ENCODE data around the gene GALM. TPM values are rescaled to one million over a fixed set of nuclear protein-coding genes. Genes with fewer than 3 reads are reported as not detected.
A peak's percentile ranks its signal among the peaks of the same experiment; 100 is the strongest.

Gene GALM
- total and polyA plus RNA-seq, 2 of the 13 experiments (the other 11 are each of a cell fraction or from before 2014, with no cell fraction given) = 65.5 to 90.0 TPM

GRCh38 chr2:38783586-38783985 is 117.7 kb downstream of the GALM start:
- H3K9ac ChIP-seq (ENCODE audit: insufficient read depth, low read depth, low read length) = no peak overlapping the region
- ATAC-seq (peak; percentile 20), DNase-seq (ENCODE audit: low spot score) (no peak), FAIRE-seq (no peak)
- no peaks in the 10 kb centered on the region; a peak in 1 of 5 replicates for H3K27me3 ChIP-seq (ENCODE audit: control insufficient read depth in 1 of 2, insufficient read depth in 2 of 2, low read length in 2 of 2)
- in situ Hi-C loops (cut with HindIII; ENCODE audit: extremely low pct_ligation_motif_present, low pct_unique_long_range_greater_than_20kb) (no loop called here), intact Hi-C loops (cut with micrococcal nuclease; ENCODE audit: unreplicated experiment) (no loop called here)
- no peaks in the 10 kb centered on the region for H3K9me3 ChIP-seq (ENCODE audit: low read length)
- no peak overlapping the region for H3K4me3 ChIP-seq (replicated peaks in 1 of 3; ENCODE audit: insufficient read depth in 1 of 3, low read depth in 2 of 3, low read length in 3 of 3)
- peaks cover 8 to 12% of the 10 kb centered on the region in 2 experiments; a peak in 4 of 5 replicates for H3K36me3 ChIP-seq (replicated peaks in 1 of 2; ENCODE audit: control insufficient read depth in 1 of 2, insufficient read depth in 2 of 2, low read length in 2 of 2)
- peaks cover 32% of the 10 kb centered on the region for H3K4me1 ChIP-seq (ENCODE audit: insufficient read depth, low read length)
- POLR2A ChIA-PET = no interaction called here
- BruUV-seq (replicated peaks) = no TSS peak
- no peaks in the 10 kb centered on the region for H4K20me1 ChIP-seq (ENCODE audit: insufficient read depth, low read length)
- CTCF ChIA-PET (ENCODE audit: low intra/inter-chr PET ratio, low total read pairs) = no interaction called here
- peak overlapping the region; percentile 38 for H3K27ac ChIP-seq (ENCODE audit: extremely low read length, insufficient read depth, low read length)
- H2AFZ ChIP-seq (ENCODE audit: low read length) = no peak overlapping the region
- no peak overlapping the region for H3K4me2 ChIP-seq (ENCODE audit: low read depth, low read length)
- peaks cover 5% of the 10 kb centered on the region for H3K79me2 ChIP-seq (ENCODE audit: insufficient read depth, low read length)
- TF ChIP-seq, protein P1, sequence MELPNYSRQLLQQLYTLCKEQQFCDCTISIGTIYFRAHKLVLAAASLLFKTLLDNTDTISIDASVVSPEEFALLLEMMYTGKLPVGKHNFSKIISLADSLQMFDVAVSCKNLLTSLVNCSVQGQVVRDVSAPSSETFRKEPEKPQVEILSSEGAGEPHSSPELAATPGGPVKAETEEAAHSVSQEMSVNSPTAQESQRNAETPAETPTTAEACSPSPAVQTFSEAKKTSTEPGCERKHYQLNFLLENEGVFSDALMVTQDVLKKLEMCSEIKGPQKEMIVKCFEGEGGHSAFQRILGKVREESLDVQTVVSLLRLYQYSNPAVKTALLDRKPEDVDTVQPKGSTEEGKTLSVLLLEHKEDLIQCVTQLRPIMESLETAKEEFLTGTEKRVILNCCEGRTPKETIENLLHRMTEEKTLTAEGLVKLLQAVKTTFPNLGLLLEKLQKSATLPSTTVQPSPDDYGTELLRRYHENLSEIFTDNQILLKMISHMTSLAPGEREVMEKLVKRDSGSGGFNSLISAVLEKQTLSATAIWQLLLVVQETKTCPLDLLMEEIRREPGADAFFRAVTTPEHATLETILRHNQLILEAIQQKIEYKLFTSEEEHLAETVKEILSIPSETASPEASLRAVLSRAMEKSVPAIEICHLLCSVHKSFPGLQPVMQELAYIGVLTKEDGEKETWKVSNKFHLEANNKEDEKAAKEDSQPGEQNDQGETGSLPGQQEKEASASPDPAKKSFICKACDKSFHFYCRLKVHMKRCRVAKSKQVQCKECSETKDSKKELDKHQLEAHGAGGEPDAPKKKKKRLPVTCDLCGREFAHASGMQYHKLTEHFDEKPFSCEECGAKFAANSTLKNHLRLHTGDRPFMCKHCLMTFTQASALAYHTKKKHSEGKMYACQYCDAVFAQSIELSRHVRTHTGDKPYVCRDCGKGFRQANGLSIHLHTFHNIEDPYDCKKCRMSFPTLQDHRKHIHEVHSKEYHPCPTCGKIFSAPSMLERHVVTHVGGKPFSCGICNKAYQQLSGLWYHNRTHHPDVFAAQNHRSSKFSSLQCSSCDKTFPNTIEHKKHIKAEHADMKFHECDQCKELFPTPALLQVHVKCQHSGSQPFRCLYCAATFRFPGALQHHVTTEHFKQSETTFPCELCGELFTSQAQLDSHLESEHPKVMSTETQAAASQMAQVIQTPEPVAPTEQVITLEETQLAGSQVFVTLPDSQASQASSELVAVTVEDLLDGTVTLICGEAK (IDR thresholded peaks at IDR 0.05) = no peak
- TF ChIP-seq, protein P1 (CRISPR knock-in tag; IDR thresholded peaks at IDR 0.05) = no peak
- TF ChIP-seq, protein P2, sequence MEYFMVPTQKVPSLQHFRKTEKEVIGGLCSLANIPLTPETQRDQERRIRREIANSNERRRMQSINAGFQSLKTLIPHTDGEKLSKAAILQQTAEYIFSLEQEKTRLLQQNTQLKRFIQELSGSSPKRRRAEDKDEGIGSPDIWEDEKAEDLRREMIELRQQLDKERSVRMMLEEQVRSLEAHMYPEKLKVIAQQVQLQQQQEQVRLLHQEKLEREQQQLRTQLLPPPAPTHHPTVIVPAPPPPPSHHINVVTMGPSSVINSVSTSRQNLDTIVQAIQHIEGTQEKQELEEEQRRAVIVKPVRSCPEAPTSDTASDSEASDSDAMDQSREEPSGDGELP (IDR thresholded peaks at IDR 0.05; ENCODE audit: borderline replicate concordance, low read depth) = no peak
- TF ChIP-seq ZBTB7B (CRISPR knock-in tag; IDR thresholded peaks at IDR 0.05) = no peak
- TF ChIP-seq ZNF747 (CRISPR knock-in tag; IDR thresholded peaks at IDR 0.05; ENCODE audit: borderline replicate concordance) = no peak
- TF ChIP-seq, protein P3, sequence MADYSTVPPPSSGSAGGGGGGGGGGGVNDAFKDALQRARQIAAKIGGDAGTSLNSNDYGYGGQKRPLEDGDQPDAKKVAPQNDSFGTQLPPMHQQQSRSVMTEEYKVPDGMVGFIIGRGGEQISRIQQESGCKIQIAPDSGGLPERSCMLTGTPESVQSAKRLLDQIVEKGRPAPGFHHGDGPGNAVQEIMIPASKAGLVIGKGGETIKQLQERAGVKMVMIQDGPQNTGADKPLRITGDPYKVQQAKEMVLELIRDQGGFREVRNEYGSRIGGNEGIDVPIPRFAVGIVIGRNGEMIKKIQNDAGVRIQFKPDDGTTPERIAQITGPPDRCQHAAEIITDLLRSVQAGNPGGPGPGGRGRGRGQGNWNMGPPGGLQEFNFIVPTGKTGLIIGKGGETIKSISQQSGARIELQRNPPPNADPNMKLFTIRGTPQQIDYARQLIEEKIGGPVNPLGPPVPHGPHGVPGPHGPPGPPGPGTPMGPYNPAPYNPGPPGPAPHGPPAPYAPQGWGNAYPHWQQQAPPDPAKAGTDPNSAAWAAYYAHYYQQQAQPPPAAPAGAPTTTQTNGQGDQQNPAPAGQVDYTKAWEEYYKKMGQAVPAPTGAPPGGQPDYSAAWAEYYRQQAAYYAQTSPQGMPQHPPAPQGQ (CRISPR knock-in tag; IDR thresholded peaks at IDR 0.05; ENCODE audit: borderline replicate concordance) = no peak
- no peak for TF ChIP-seq HNRNPLL (IDR thresholded peaks at IDR 0.05; ENCODE audit: low read depth, low read length, poor library complexity, severe bottlenecking)
- no peak for TF ChIP-seq ZNF224 (CRISPR knock-in tag; IDR thresholded peaks at IDR 0.05)
- TF ChIP-seq ZNF598 (CRISPR knock-in tag; IDR thresholded peaks at IDR 0.05; ENCODE audit: borderline replicate concordance) = no peak
- no peak for TF ChIP-seq MZF1 (CRISPR knock-in tag; IDR thresholded peaks at IDR 0.05; ENCODE audit: borderline replicate concordance)
- TF ChIP-seq SMAD3 (CRISPR knock-in tag; IDR thresholded peaks at IDR 0.05) = no peak

Data from HepG2 (cell line).